Subcutaneous abdominal adipose tissue (tissue), 5 donors: Measurements from ENCODE around the gene ADD2.

ENCODE experiments used
- H3K27ac ChIP-seq: one replicate; pipeline ENCODE4 v1.7.0; 2013; ENCODE audit warnings: low read depth, mild to moderate bottlenecking, inconsistent platforms, low read length, moderate library complexity
- H3K27me3 ChIP-seq, 5 donors: one replicate each; pipeline ENCODE4 v1.7.0; 2013; ENCODE audit warnings: low read length in 5 of 5, inconsistent platforms in 1 of 5; ENCODE audit not compliant: control insufficient read depth in 5 of 5, insufficient read depth in 4 of 5
- H3K36me3 ChIP-seq, 5 donors: one replicate each; pipeline ENCODE4 v1.7.0; 2013; ENCODE audit warnings: low read length in 5 of 5; ENCODE audit not compliant: control insufficient read depth in 5 of 5, insufficient read depth in 5 of 5
- H3K4me1 ChIP-seq, 5 donors: one replicate each; pipeline ENCODE4 v1.7.0; 2013; ENCODE audit warnings: low read length in 5 of 5, mild to moderate bottlenecking in 3 of 5, moderate library complexity in 1 of 5; ENCODE audit not compliant: control insufficient read depth in 5 of 5, insufficient read depth in 5 of 5
- H3K4me3 ChIP-seq, 5 donors: one replicate each; pipeline ENCODE4 v1.7.0; 2013; ENCODE audit warnings: low read length in 5 of 5, low read depth in 1 of 5
- H3K9ac ChIP-seq, 5 donors: one replicate each; pipeline ENCODE4 v1.7.0; 2013; ENCODE audit warnings: low read length in 5 of 5, mild to moderate bottlenecking in 4 of 5, moderate library complexity in 3 of 5
- H3K9me3 ChIP-seq, 5 donors: one replicate each; pipeline ENCODE4 v1.7.0; 2013; ENCODE audit warnings: low read length in 5 of 5; ENCODE audit not compliant: control insufficient read depth in 5 of 5
- donor health status: healthy.
- donor health status: healthy.
- donor health status: healthy.
- donor health status: healthy.
- donor health status: healthy.

Gene ADD2

GRCh38 chr2:70753902-70754301 is 14.1 kb downstream of the ADD2 start:
- Histone ChIP-seq H3K9me3 (no peaks in the 10 kb centered on the region), H3K9ac (no peak overlapping the region), H3K27me3 (peaks cover 0 to 6% (median 4%) of the 10 kb centered on the region in 5 donors), H3K27ac (no peak overlapping the region), H3K4me1 (no peaks in the 10 kb centered on the region), H3K36me3 (no peaks in the 10 kb centered on the region), H3K4me3 (no peak overlapping the region)

- Histone ChIP-seq H3K27ac (no peak overlapping the region), H3K9me3 (no peaks in the 10 kb centered on the region), H3K4me3 (no peak overlapping the region), H3K4me1 (no peaks in the 10 kb centered on the region), H3K27me3 (peaks cover 0 to 5% (median 4%) of the 10 kb centered on the region in 5 donors), H3K36me3 (no peaks in the 10 kb centered on the region), H3K9ac (no peak overlapping the region)
These were observed 15.0 kb downstream of the ADD2 start for GRCh38 chr2:70753031-70753430.

GRCh38 chr2:70752396-70752795 is 15.6 kb downstream of the ADD2 start:
- peaks cover 0 to under 1% (median 0%) of the 10 kb centered on the region in 5 donors for H3K9me3 ChIP-seq

GRCh38 chr2:70751881-70752280 is 16.1 kb downstream of the ADD2 start:
- H3K27ac ChIP-seq, result no peak overlapping the region
- no peaks in the 10 kb centered on the region for H3K36me3 ChIP-seq
- H3K9ac ChIP-seq, result no peak overlapping the region
- no peaks in the 10 kb centered on the region for H3K4me1 ChIP-seq
- H3K4me3 ChIP-seq, result no peak overlapping the region
- peaks cover 0 to 8% (median 4%) of the 10 kb centered on the region in 5 donors for H3K27me3 ChIP-seq
- H3K9me3 ChIP-seq, result peaks cover 0 to 2% (median 0%) of the 10 kb centered on the region in 5 donors

More at GRCh38 chr2:70752396-70752795, 15.6 kb downstream of the ADD2 start:
- Histone ChIP-seq H3K4me1 (no peaks in the 10 kb centered on the region), H3K36me3 (no peaks in the 10 kb centered on the region), H3K4me3 (no peak overlapping the region), H3K27ac (no peak overlapping the region), H3K9ac (no peak overlapping the region), H3K27me3 (peaks cover 0 to 6% (median 4%) of the 10 kb centered on the region in 5 donors)

GRCh38 chr2:70750320-70750719 is 17.7 kb downstream of the ADD2 start:
- Histone ChIP-seq H3K4me1 (no peaks in the 10 kb centered on the region), H3K36me3 (no peaks in the 10 kb centered on the region), H3K9me3 (peaks cover 0 to 2% (median 0%) of the 10 kb centered on the region in 5 donors), H3K27ac (no peak overlapping the region), H3K4me3 (no peak overlapping the region), H3K9ac (no peak overlapping the region), H3K27me3 (peaks cover 0 to 13% (median 0%) of the 10 kb centered on the region in 5 donors)

- Histone ChIP-seq H3K9me3 (peaks cover 0 to 2% (median 0%) of the 10 kb centered on the region in 5 donors), H3K4me3 (no peak overlapping the region), H3K27me3 (peaks cover 0 to 10% (median 0%) of the 10 kb centered on the region in 5 donors), H3K36me3 (no peaks in the 10 kb centered on the region), H3K27ac (no peak overlapping the region), H3K4me1 (no peaks in the 10 kb centered on the region), H3K9ac (no peak overlapping the region)
These were observed 19.8 kb downstream of the ADD2 start for GRCh38 chr2:70748002-70748784.

- no peak overlapping the region for H3K9ac ChIP-seq
- H3K9me3 ChIP-seq, result peaks cover 0 to 2% (median 0%) of the 10 kb centered on the region in 5 donors
- H3K4me3 ChIP-seq, result no peak overlapping the region
- H3K27me3 ChIP-seq, result peaks cover 0 to 10% (median 0%) of the 10 kb centered on the region in 5 donors
- no peaks in the 10 kb centered on the region for H3K36me3 ChIP-seq
- no peaks in the 10 kb centered on the region for H3K4me1 ChIP-seq
- H3K27ac ChIP-seq, result no peak overlapping the region
These were observed 20.7 kb downstream of the ADD2 start for GRCh38 chr2:70747284-70747683.

- Histone ChIP-seq H3K4me3 (no peak overlapping the region), H3K36me3 (no peaks in the 10 kb centered on the region), H3K27me3 (peaks cover 0 to 10% (median 0%) of the 10 kb centered on the region in 5 donors), H3K27ac (no peak overlapping the region), H3K9me3 (peaks cover 0 to 2% (median 0%) of the 10 kb centered on the region in 5 donors), H3K4me1 (no peaks in the 10 kb centered on the region), H3K9ac (no peak overlapping the region)
These were observed 21.7 kb downstream of the ADD2 start for GRCh38 chr2:70746094-70746974.

- Histone ChIP-seq H3K4me3 (no peak overlapping the region), H3K36me3 (no peaks in the 10 kb centered on the region), H3K9me3 (peaks cover 0 to 2% (median 0%) of the 10 kb centered on the region in 5 donors), H3K9ac (no peak overlapping the region), H3K4me1 (no peaks in the 10 kb centered on the region), H3K27ac (no peak overlapping the region), H3K27me3 (peaks cover 0 to 10% (median 0%) of the 10 kb centered on the region in 5 donors)
These were observed 22.6 kb downstream of the ADD2 start for GRCh38 chr2:70745276-70745825.
